ENCODE measurements around the gene NDUFS3. TPM values are rescaled to one million over a fixed set of nuclear protein-coding genes. Genes with fewer than 3 reads are reported as not detected.

Gene NDUFS3
- total RNA-seq, 1 donor from 2014 or later: 98.3 TPM

Small RNA genes lying within 50 kb of the gene (small RNA-seq; reads per million reads assigned to genes)
- gene RN7SL652P (ENCODE audit: low replicate concordance) (not detected), gene RNU5E-10P (ENCODE audit: low replicate concordance) (not detected)

Other genes with a start within 250 kb of the NDUFS3 start
- gene MYBPC3, start 226.4 kb upstream of the NDUFS3 start, total RNA-seq: not detected
- gene SPI1, start 200.5 kb upstream of the NDUFS3 start, total RNA-seq: 5.0 TPM
- gene SLC39A13, start 170.5 kb upstream of the NDUFS3 start, total RNA-seq: 40.1 TPM
- 133 TPM for gene PSMC3, start 152.6 kb upstream of the NDUFS3 start, total RNA-seq
- gene RAPSN, start 129.9 kb upstream of the NDUFS3 start, total RNA-seq: 55.2 TPM
- gene CELF1, start 25.9 kb upstream of the NDUFS3 start, total RNA-seq: 121 TPM
- 61.0 TPM for gene PTPMT1, start 13.5 kb upstream of the NDUFS3 start, total RNA-seq
- 24.8 TPM for gene KBTBD4, start 104 bp upstream of the NDUFS3 start, total RNA-seq
- gene FAM180B, start 7.6 kb downstream of the NDUFS3 start, total RNA-seq: 1.4 TPM
- gene C1QTNF4, start 15.3 kb downstream of the NDUFS3 start, total RNA-seq: 5.3 TPM
- 44.9 TPM for gene MTCH2, start 63.5 kb downstream of the NDUFS3 start, total RNA-seq
- gene AGBL2, start 136.3 kb downstream of the NDUFS3 start, total RNA-seq: 5.1 TPM
- 122 TPM for gene FNBP4, start 188.3 kb downstream of the NDUFS3 start, total RNA-seq

Data from tongue (tissue), 2 donors.